ENCODE measurements around the gene BTBD1.
A peak's percentile ranks its signal among the peaks of the same experiment; 100 is the strongest.

Gene BTBD1

GRCh38 chr15:82999426-82999825 is 67.6 kb downstream of the BTBD1 start:
- H3K27me3 ChIP-seq, result no peaks in the 10 kb centered on the region
- H3K27ac ChIP-seq, result no peak overlapping the region
- no peaks in the 10 kb centered on the region for H3K36me3 ChIP-seq
- TF ChIP-seq, protein P1, sequence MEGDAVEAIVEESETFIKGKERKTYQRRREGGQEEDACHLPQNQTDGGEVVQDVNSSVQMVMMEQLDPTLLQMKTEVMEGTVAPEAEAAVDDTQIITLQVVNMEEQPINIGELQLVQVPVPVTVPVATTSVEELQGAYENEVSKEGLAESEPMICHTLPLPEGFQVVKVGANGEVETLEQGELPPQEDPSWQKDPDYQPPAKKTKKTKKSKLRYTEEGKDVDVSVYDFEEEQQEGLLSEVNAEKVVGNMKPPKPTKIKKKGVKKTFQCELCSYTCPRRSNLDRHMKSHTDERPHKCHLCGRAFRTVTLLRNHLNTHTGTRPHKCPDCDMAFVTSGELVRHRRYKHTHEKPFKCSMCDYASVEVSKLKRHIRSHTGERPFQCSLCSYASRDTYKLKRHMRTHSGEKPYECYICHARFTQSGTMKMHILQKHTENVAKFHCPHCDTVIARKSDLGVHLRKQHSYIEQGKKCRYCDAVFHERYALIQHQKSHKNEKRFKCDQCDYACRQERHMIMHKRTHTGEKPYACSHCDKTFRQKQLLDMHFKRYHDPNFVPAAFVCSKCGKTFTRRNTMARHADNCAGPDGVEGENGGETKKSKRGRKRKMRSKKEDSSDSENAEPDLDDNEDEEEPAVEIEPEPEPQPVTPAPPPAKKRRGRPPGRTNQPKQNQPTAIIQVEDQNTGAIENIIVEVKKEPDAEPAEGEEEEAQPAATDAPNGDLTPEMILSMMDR (IDR thresholded peaks at IDR 0.05), result no peak
- no peaks in the 10 kb centered on the region for H3K4me1 ChIP-seq (ENCODE audit: control insufficient read depth in 1 of 2, insufficient read depth in 1 of 2, low read depth in 1 of 2, low read length in 1 of 2)
- H3K9me3 ChIP-seq, result no peaks in the 10 kb centered on the region
- H3K4me3 ChIP-seq (ENCODE audit: low read depth in 1 of 2, low read length in 1 of 2), result no peak overlapping the region

- Histone ChIP-seq H3K27me3 (no peaks in the 10 kb centered on the region), H3K36me3 (peaks cover 11% of the 10 kb centered on the region), H3K4me3 (ENCODE audit: low read depth in 1 of 2, low read length in 1 of 2) (no peak overlapping the region), H3K9me3 (no peaks in the 10 kb centered on the region), H3K27ac (no peak overlapping the region), H3K4me1 (ENCODE audit: control insufficient read depth in 1 of 2, insufficient read depth in 1 of 2, low read depth in 1 of 2, low read length in 1 of 2) (no peaks in the 10 kb centered on the region)
- TF ChIP-seq, protein P1 (IDR thresholded peaks at IDR 0.05), result no peak
Measured at GRCh38 chr15:82995938-82996337, 71.1 kb downstream of the BTBD1 start.

DNA sequence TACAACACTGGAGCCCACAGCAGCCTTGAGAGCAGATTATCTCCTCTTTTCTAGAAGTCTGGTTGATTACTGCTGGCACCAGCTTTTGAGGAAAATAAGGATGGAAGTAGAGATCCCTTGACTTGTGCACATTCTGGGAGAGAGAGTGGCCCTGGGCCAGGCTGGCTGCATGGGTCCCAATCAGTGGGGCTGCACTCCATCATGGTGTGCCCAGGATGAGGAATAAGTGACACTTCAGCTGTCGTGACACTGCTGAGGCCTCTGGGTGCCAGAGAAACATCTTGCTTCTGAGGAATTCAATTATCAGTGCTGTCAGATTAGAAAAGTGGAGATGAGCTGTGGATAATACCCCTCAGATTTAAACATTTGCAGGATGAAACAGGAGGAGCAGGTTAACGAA is 72.0 kb downstream of the BTBD1 start:
- H3K4me3 ChIP-seq (ENCODE audit: low read depth in 1 of 2, low read length in 1 of 2), result no peak overlapping the region
- no peaks in the 10 kb centered on the region for H3K4me1 ChIP-seq (ENCODE audit: control insufficient read depth in 1 of 2, insufficient read depth in 1 of 2, low read depth in 1 of 2, low read length in 1 of 2)
- H3K27ac ChIP-seq, result no peak overlapping the region
- H3K9me3 ChIP-seq, result no peaks in the 10 kb centered on the region
- peaks cover 16% of the 10 kb centered on the region for H3K36me3 ChIP-seq
- TF ChIP-seq, protein P1 (IDR thresholded peaks at IDR 0.05), result no peak
- no peaks in the 10 kb centered on the region for H3K27me3 ChIP-seq

DNA sequence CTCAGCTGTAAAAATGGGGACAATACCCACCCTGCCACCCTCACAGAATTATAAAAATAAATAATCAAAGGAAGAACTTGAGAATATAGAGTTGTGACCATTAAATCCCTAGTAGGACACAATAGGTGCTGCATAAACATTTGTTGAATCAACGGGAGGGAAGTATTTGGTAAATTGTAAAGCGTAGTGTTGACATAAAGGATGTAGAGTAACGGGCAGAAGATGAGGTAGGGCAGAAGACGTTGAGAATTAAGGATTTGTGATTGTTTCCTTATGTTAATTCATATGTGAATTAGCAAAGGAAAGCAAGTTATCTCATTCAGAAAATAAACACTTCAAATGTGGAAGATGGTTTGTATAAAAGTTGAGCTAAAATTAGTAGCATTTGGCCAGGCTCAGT is 73.9 kb downstream of the BTBD1 start:
- H3K36me3 ChIP-seq, result peaks cover 32% of the 10 kb centered on the region
- no peak overlapping the region for H3K27ac ChIP-seq
- H3K27me3 ChIP-seq, result no peaks in the 10 kb centered on the region
- H3K4me3 ChIP-seq (ENCODE audit: low read depth in 1 of 2, low read length in 1 of 2), result no peak overlapping the region
- no peaks in the 10 kb centered on the region for H3K9me3 ChIP-seq
- TF ChIP-seq, protein P1 (IDR thresholded peaks at IDR 0.05), result no peak
- H3K4me1 ChIP-seq (ENCODE audit: control insufficient read depth in 1 of 2, insufficient read depth in 1 of 2, low read depth in 1 of 2, low read length in 1 of 2), result no peaks in the 10 kb centered on the region

DNA sequence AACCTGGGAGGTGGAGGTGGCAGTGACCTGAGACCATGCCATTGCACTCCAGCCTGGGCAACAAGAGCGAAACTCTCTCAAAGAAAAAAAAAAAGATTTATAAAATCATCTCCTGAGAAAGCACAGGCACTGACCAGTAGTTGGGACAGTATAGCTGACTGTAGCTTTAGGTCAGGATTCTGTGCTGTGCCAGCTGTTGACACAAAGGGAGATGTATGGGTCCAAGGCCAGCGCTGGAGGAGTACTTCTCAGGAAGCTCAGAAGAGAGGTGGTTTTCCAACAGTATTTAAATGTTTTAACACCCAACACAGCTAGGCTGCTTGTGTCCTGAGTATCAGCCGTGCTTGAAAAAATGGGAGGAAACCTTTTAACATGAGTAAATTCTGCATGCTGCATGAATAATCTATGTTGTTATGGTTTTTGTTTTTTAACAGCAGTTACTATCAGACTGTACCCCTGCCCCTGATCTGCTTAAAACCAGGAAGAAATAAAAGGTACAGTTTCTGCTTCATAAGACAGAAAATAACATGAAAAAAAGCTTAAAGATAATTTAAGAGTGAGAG is 74.5 kb downstream of the BTBD1 start:
- H3K27me3 ChIP-seq, result no peaks in the 10 kb centered on the region
- no peaks in the 10 kb centered on the region for H3K4me1 ChIP-seq (ENCODE audit: control insufficient read depth in 1 of 2, insufficient read depth in 1 of 2, low read depth in 1 of 2, low read length in 1 of 2)
- TF ChIP-seq, protein P1 (IDR thresholded peaks at IDR 0.05), result no peak
- H3K27ac ChIP-seq, result no peak overlapping the region
- H3K9me3 ChIP-seq, result no peaks in the 10 kb centered on the region
- H3K4me3 ChIP-seq (ENCODE audit: low read depth in 1 of 2, low read length in 1 of 2), result no peak overlapping the region
- H3K36me3 ChIP-seq, result peaks cover 37% of the 10 kb centered on the region

GRCh38 chr15:82986442-82986780 is 80.6 kb downstream of the BTBD1 start:
- H3K4me3 ChIP-seq (ENCODE audit: low read depth in 1 of 2, low read length in 1 of 2), result peak overlapping the region; percentile 88 to 93
- TF ChIP-seq, protein P1 (IDR thresholded peaks at IDR 0.05), result no peak

More at GRCh38 chr15:82986442-82986780, 80.6 kb downstream of the BTBD1 start:
- H3K36me3 ChIP-seq, result peaks cover 34% of the 10 kb centered on the region
- H3K9me3 ChIP-seq, result no peaks in the 10 kb centered on the region
- H3K27ac ChIP-seq, result peak overlapping the region; percentile 74
- H3K27me3 ChIP-seq, result no peaks in the 10 kb centered on the region
- H3K4me1 ChIP-seq (ENCODE audit: control insufficient read depth in 1 of 2, insufficient read depth in 1 of 2, low read depth in 1 of 2, low read length in 1 of 2), result peaks cover 15 to 17% of the 10 kb centered on the region in 2 experiments
